AG04450 (cell line): Measurements from ENCODE around the gene KSR2. TPM values are rescaled to one million over a fixed set of nuclear protein-coding genes. Genes with fewer than 3 reads are reported as not detected.
"Not testable (repeated sequence)": the region's sequence is repeated elsewhere in the genome, so short reads cannot be mapped to it uniquely, and the experiment has no call there.

Experiments used
- CTCF ChIA-PET: fragments of 300-600, 350-600 bp; formaldehyde crosslinking; extraction: SDS; loops from one replicate; lab custom pipeline; 2022; ENCODE audit warnings: antibody characterized with exemption, inconsistent platforms; lab: Charles Lee
- POLR2A ChIA-PET: fragments of 350-600 bp; formaldehyde crosslinking; extraction: SDS; loops from one replicate; lab custom pipeline; 2021; ENCODE audit warnings: antibody characterized with exemption, inconsistent platforms; lab: Yijun Ruan, JAX
- DNase-seq: peaks from one replicate; pipeline ENCODE4 v3.0.0-alpha.2; 2011; ENCODE audit warnings: low read depth, low spot score
- H3K27ac ChIP-seq: one replicate; pipeline ENCODE4 v1.5.1; 2012; ENCODE audit warnings: low read depth, low read length, control low read depth
- H3K27me3 ChIP-seq: one replicate; pipeline ENCODE4 v1.6.0; 2012; ENCODE audit warnings: low read length; ENCODE audit not compliant: control insufficient read depth, insufficient read depth
- H3K4me3 ChIP-seq: 2 replicates; pipeline ENCODE4 v1.5.1; 2011; ENCODE audit warnings: mild to moderate bottlenecking, low read depth, low read length, control low read depth
- H3K9me3 ChIP-seq: 2 replicates; pipeline ENCODE4 v1.5.1; 2012; ENCODE audit warnings: low read length; ENCODE audit not compliant: control insufficient read depth, insufficient read depth
- polyA plus RNA-seq: library from polyadenylated mRNA; depleted of rRNA; stranded (reverse); fragments of >200 nt; gene quantifications from 2 replicates; pipeline ENCODE4 v1.2.3, GENCODE V29; 2011
- TF ChIP-seq, protein P1 (sequence below): IDR thresholded peaks from 2 replicates; pipeline ENCODE4 v1.5.1; 2011; ENCODE audit warnings: low read depth, low read length, control low read depth, inconsistent platforms

Gene KSR2
- polyA plus RNA-seq, 1 experiment: not detected

GRCh38 chr12:118015306-118015705 is 46.5 kb upstream of the KSR2 start:
- no peak for DNase-seq
- H3K9me3 ChIP-seq: no peaks in the 10 kb centered on the region; the same call in 1 of the 2 replicates
- no peak overlapping the region for H3K4me3 ChIP-seq
- POLR2A ChIA-PET: no interaction called here
- no peak overlapping the region for H3K27ac ChIP-seq
- CTCF ChIA-PET: no interaction called here
- TF ChIP-seq, protein P1, sequence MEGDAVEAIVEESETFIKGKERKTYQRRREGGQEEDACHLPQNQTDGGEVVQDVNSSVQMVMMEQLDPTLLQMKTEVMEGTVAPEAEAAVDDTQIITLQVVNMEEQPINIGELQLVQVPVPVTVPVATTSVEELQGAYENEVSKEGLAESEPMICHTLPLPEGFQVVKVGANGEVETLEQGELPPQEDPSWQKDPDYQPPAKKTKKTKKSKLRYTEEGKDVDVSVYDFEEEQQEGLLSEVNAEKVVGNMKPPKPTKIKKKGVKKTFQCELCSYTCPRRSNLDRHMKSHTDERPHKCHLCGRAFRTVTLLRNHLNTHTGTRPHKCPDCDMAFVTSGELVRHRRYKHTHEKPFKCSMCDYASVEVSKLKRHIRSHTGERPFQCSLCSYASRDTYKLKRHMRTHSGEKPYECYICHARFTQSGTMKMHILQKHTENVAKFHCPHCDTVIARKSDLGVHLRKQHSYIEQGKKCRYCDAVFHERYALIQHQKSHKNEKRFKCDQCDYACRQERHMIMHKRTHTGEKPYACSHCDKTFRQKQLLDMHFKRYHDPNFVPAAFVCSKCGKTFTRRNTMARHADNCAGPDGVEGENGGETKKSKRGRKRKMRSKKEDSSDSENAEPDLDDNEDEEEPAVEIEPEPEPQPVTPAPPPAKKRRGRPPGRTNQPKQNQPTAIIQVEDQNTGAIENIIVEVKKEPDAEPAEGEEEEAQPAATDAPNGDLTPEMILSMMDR: no peak
- no peaks in the 10 kb centered on the region for H3K27me3 ChIP-seq

DNA sequence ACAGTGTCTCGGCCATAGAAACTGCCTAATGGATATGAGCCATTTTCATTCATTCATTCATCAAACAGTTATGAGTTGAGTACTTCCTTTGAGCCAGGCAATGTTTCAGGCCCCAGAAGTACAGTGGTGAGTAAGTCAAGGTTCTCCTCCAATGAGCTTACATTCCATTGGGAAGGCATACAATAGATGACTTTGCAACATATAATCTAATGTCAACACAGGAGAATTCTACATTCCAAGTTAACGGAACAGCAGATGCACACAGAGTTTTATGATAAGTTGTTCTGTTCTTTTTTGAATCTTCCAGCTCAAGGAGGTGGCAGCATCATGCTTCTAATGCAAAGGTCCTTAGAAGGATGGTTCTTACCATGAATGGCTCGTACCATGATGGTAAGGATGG is 44.5 kb upstream of the KSR2 start:
- no peak overlapping the region for H3K27ac ChIP-seq
- H3K4me3 ChIP-seq: no peak overlapping the region
- POLR2A ChIA-PET: no interaction called here
- CTCF ChIA-PET: no interaction called here
- H3K27me3 ChIP-seq: peaks cover 2% of the 10 kb centered on the region
- no peak for DNase-seq
- H3K9me3 ChIP-seq: no peaks in the 10 kb centered on the region; the same call in 1 of the 2 replicates
- TF ChIP-seq, protein P1: no peak

DNA sequence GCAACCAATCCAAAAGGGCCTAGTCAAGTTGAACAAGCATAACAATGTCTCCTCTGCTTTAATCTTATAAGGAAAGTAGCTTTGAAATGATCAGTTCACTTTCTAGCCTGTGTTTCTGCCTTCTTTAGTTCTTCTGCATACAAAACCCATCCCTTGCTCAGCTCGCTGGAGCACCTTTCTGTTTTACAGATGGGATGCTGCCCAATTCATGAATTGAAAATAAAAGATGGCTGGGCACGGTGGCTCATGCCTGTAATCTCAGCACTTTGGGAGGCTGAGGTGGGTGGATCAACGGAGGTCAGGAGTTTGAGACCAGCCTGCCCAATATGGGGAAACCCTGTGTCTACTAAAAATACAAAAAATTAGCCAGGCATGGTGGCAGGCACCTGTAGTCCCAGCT is 43.2 kb upstream of the KSR2 start:
- TF ChIP-seq, protein P1: no peak
- POLR2A ChIA-PET: no interaction called here
- DNase-seq: no peak
- Histone ChIP-seq H3K9me3 (no peaks in the 10 kb centered on the region; the same call in 1 of the 2 replicates), H3K27me3 (peaks cover 2% of the 10 kb centered on the region), H3K4me3 (no peak overlapping the region), H3K27ac (no peak overlapping the region)
- CTCF ChIA-PET: no interaction called here

DNA sequence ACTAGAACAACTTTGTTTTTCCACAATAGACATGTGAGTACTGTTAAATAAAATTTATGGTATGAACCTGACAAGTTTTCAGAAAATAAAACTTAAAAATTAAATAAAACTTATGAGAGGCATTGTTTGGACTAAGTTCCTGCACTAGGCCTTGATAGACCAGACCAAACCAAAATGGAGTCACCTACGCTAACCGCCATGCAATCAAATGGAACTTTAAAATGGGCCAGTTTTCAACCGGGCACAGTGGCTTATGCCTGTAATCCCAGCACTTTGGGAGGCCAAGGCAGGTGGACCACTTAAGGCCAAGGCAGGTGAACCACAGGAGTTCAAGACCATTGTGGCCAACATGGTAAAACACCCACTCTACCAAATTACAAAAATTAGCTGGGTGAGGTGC is 42.6 kb upstream of the KSR2 start:
- CTCF ChIA-PET: no interaction called here

GRCh38 chr12:118010903-118011302 is 42.1 kb upstream of the KSR2 start:
- Histone ChIP-seq H3K27me3 (peaks cover 2% of the 10 kb centered on the region), H3K4me3 (no peak overlapping the region), H3K27ac (no peak overlapping the region), H3K9me3 (no peaks in the 10 kb centered on the region)
- DNase-seq: no peak
- TF ChIP-seq, protein P1: no peak
- POLR2A ChIA-PET: no interaction called here
- CTCF ChIA-PET: no interaction called here

More for the DNA sequence above, 42.6 kb upstream of the KSR2 start:
- peaks cover 2% of the 10 kb centered on the region for H3K27me3 ChIP-seq
- H3K27ac ChIP-seq: no peak overlapping the region
- TF ChIP-seq, protein P1: no peak
- H3K9me3 ChIP-seq: no peaks in the 10 kb centered on the region
- H3K4me3 ChIP-seq: no peak overlapping the region
- POLR2A ChIA-PET: no interaction called here
- DNase-seq: no peak

DNA sequence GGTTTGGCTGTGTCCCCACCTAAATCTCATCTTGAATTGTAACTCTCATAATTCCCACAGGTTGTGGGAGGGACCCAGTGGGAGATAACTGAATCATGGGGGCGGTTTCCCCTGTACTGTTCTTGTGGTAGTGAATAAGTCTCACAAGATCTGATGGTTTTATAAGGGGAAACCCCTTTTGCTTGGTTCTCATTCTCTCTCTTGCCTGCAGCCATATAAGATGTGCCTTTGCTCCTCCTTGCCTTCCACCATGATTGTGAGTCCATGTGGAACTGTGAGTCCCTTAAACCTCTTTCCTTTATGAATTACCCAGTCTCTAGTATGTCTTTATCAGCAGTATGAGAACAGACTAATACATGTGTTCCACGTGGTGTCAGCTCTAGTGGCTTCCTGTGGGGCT is 31.0 kb upstream of the KSR2 start:
- H3K4me3 ChIP-seq, DNase-seq, POLR2A ChIA-PET, H3K9me3 ChIP-seq, H3K27me3 ChIP-seq, H3K27ac ChIP-seq: not testable (repeated sequence)
- CTCF ChIA-PET: interaction anchor here (0.7 kb wide), 1 partner anchor 1178 kb away, joined by 3 read pairs; no protein-coding TSS in a partner anchor
